ENCODE results near the gene G3BP1.

DNA sequence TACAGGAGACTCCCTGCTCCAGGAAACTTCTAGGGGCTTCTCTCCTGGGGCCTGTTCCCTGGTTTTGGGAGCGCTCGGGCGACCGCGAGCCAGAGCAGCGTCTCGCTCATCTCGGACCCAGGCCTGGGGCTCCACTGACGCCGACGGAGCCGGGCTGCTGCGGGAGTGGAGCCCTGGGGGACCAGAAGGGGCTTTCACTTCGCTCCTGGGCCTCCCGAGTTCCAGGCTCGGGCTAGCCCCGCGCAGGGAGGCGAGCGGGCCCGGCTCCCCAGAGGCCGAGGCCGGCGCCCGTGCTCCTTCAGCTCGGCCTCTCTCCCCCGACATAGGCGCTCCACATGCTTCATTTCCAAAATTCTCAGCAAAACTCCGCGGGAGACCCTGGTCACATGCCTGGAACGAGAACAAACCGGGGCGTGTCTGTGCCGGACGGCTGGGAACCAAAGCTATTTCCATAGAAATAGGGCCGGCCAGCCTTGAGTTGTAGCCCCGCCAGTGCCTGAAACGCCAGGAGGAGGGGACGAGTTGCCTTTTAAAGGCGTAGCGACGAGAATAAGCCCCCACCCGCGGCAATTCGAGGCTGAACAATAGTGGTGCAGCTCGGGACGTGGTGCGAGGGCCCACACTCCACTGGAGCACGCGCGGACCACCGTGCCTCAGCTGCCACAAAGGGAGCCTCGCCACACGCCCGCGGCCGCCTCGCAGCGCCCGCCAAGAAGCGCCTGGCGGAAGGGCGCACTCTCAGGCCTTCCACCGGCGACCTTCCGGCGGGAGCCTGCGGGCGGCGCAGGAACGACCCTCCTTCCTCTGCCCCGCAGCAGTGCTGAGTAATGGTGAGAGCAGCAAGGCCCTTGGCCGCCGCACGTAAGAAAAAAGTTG lies 1.1 kb upstream of the G3BP1 start:
- TF ChIP-seq REST (IDR thresholded peaks at IDR 0.05; ENCODE audit: low read depth) = no peak
- TF ChIP-seq CEBPB (IDR thresholded peaks at IDR 0.05) = no peak
- no peak; the same call in 1 of the 2 replicates for TF ChIP-seq TCF12 (IDR thresholded peaks at IDR 0.05; ENCODE audit: low read depth)
- no peak for TF ChIP-seq EGR1 (IDR thresholded peaks at IDR 0.05)
- TF ChIP-seq EP300 (IDR thresholded peaks at IDR 0.05; ENCODE audit: borderline replicate concordance) = no peak

Data from Ishikawa (cell line).